WTC11 (cell line): ENCODE data around the gene ZNF615.

Experiments used
- ATF2 ChIP-seq: sonication (generic); formaldehyde crosslinking; IDR thresholded peaks from 2 replicates; pipeline ENCODE4 v1.8.1; 2022; ENCODE audit warnings: low read depth, missing genetic modification reagents, borderline replicate concordance
- CTCF ChIP-seq: fragments of 200-600 bp; IDR thresholded peaks from 2 replicates; pipeline ENCODE4 v1.8.0; 2022; ENCODE audit warnings: antibody characterized with exemption
- MAX ChIP-seq: sonication (generic); formaldehyde crosslinking; IDR thresholded peaks from 2 replicates; pipeline ENCODE4 v1.8.0; 2022; ENCODE audit warnings: mild to moderate bottlenecking, missing genetic modification reagents
- RORB ChIP-seq: fragments of 250-450 bp; sonication (Bioruptor Pico); IDR thresholded peaks from 2 replicates; pipeline ENCODE4 v1.9.0; 2021; ENCODE audit warnings: mild to moderate bottlenecking

GRCh38 chr19:52020506-52020905, 12.5 kb upstream of the ZNF615 start:
- TF ChIP-seq MAX (CRISPR knock-in tag): no peak
- TF ChIP-seq CTCF: no peak
- TF ChIP-seq ATF2 (CRISPR knock-in tag): no peak
- TF ChIP-seq RORB (CRISPR knock-in tag): no peak
